Putamen (tissue), 1 donor: ENCODE measurements around the gene SERP2.
"Not testable (repeated sequence)": the region's sequence is repeated elsewhere in the genome, so short reads cannot be mapped to it uniquely, and the experiment has no call there.

Experiments
- DNase-seq: peaks from one replicate; pipeline ENCODE4 v3.0.0-alpha.2; 2016; ENCODE audit warnings: low spot score

Gene SERP2

DNA sequence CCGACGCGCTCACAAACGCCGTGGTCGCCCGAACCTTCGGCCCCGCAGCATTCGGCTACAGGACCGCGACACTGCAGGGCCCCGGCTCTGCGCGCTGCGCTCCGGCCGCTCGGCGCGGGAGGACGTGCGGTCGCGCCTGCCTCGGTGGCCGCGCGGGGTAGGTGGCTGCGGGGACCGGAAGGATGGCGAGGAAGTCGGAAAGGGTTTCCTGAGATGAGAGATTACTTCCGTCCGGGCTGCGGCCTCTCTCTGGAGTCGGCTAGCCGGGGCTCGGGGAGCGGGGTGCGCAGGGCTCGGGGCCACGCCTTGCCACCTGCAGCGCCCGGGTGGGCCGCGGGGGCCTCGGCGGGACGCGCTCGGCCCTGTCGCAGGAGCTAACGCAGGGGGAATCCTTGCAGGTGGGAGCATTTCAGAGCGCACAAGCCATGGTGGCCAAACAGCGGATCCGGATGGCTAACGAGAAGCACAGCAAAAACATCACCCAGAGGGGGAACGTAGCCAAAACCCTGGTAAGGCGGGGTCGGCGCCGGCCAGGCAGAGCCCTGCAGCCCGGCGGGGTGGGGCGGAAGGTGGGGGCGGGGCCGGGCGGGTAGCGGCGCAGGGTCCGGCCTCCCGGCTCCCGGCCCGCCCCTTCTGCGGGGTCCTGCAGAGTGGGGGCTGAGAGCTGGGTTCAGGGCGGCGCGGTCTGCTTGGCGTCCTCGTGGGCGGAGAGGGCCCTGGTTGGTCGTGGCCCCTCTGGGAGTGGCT, at the start of gene SERP2:
Gene SERP2 (plus strand): TSS at position 224 of the 747 bp plus-strand sequence. CDS start 202 bp downstream, at position 426.
- DNase-seq, result peak; percentile 50

DNA sequence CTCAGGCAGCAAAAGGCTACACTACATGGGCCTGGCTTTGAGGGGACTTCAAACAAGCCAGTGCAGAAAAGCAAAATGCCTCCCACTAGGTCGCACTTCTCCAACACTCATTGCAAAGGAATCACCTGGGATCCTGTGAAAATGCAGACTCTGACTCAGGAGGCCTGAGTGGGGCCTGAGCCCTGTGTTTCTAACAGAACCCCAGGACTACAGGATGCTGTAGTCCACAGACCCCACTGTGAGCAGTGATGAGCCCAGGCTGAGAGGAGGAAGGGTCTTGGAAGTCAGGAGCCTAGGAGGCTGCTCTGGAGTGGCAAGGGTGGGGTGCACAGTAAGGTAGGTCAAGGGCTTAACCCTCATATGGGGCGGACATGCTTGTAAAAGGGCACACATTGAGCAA, 46.7 kb upstream of the SERP2 start:
- DNase-seq, result no peak

DNA sequence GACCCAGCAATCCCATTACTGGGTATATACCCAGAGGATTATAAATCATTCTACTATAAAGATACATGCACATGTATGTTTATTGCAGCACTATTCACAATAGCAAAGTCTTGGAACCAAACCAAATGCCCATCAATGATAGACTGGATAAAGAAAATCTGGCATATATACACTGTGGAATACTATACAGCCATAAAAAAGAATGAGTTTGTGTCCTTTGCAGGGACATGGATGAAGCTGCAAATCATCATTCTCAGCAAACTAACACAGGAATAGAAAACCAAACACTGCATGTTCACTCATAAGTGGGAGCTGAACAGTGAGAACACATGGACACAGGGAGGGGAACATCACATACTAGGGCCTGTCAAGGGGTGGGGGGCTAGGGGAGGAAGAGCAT, 44.6 kb upstream of the SERP2 start:
- not testable (repeated sequence) for DNase-seq

DNA sequence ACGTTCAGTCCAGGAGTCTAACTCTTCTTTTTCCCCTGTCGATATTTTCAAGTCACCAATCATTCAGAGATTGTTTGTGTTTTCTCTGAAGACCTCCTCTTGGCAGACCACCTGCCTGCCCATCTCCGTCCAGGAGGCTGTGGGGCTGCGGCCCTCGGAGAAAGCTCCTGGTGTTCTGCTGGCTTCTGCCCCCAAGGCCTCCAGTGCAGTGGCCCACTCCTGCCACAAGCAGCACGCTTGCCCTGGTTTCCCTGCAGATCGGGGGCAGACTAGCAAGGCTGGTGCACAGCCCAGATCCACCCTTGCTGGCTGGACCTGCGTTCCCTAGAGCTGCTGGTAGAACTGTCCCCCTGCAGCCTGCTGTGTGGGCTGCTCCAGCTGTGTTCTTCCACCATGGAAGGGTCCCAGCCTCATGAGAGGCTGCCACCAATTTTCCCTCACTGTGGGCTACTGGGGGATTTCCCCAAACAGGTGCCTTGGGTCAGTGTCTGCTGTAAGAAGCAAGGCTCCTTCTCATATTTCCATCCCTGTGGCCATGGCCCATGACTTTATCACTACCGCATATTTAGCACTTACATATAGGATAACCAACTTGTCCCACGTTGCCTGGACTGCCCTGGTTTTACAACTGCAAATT, 43.6 kb upstream of the SERP2 start:
- DNase-seq, result no peak

DNA sequence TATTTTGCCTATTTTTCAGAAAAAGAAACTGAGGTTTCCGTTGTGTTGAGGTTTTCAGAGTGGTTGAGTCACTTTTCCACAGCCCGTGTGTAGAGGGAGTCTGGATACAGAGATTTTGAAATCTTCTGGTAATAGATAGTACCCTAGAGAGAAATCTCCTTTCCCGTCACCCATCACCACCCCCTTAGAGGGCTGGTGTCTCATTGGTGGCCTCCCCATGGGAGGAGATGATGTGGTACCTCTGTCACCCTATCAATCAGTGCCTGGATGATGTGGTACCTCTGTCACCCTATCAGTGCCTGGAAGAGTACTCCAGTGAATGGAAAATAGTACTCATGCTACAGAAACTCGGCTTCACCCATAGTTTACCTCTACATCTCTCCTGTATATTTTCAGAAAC, 42.2 kb upstream of the SERP2 start:
- DNase-seq, result no peak

DNA sequence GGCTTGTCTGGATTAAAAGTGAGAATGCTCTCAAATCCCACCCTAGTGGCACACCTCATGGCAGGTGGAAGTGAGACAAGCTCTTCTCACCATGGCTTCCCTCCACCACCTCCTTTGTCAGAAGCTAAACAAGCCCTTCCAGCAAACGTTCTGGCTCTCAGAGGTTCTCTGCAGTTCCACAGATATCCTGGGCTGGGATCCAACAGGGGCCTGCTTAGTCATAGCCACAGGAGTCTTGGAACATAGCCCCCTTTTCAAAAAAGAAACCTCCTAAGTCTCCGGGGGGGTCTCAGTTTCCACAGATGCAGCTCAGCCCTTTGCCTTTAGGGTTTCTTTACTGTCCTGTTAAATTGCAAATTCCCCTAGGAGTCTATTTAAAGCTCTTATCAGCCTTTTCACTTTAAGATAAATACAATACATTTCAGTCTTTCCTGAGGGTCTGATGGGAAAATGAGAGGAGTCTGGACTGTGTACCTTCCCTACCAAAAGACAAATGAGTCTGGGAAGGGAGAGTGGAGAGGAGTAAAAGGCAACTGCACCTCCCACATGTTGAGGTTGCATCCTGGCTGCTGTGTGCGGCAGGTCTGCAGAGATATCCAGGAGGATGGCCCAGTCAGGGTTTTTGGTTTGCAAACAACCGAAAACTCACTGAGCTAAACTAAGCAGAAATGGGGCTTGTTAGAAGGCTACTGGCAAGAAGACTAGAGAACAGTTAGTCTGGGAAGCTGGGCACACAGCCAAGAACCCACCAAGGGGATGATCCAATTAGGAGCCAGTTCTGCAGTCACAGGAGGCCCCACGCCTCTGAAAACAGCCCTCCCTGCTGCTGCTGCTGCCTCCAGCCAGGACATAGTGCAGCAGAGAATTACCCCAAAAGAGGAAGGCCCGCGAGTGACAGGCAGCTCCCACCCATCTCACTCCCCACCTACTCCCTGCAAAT, 41.4 kb upstream of the SERP2 start:
- peak; percentile 22 for DNase-seq

DNA sequence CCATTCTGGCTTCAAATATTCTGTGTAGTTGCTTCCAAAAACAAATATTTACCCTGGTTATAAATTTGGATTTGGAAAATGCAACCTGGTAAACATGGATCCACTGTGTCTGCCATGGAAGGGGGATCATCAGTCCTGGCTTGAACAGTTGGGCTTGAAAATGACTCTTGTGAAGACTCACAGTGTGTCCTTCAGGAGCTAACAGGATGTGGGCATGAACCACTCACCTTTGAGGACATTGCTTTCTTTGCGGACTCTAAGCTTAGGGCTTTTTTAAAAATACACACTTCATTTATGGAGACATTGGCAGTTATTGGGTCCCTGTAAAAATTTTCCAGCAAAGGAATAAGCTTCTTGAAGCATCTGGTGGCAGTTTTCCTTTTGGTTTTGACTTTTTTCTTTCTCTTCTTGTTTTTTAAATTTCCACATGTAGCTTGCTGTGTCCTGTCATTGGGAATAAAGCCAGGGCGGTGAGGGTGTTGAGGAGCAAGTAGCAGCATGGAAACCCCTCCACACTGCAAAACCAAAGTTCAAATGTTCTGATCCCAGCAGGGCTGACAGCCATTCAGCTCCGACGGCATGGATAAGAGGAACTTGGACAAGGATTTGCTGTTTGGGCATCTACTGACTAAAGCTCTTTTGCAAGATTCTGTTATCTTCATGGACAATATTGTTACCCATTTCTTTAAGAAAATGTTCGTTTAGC, 39.5 kb upstream of the SERP2 start:
- no peak for DNase-seq

DNA sequence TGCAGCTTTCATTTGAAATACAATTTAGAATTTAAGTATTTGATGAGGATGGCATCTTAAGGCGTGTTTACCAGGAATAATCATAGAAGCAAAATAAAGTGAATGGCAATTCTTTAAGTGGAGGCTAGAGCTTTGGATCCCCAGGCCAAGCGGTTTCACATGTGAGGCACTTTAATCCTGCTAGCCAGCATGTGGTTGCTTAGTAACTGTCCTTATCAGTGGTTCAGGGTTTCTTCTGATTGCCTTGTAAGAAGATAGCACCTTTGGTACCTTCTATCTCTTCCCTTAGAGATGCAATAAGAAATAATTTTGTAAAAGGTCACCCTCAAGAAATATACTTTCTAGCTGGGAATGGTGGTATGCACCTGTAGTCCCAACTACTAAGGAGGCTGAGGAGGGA, 38.9 kb upstream of the SERP2 start:
- no peak for DNase-seq

DNA sequence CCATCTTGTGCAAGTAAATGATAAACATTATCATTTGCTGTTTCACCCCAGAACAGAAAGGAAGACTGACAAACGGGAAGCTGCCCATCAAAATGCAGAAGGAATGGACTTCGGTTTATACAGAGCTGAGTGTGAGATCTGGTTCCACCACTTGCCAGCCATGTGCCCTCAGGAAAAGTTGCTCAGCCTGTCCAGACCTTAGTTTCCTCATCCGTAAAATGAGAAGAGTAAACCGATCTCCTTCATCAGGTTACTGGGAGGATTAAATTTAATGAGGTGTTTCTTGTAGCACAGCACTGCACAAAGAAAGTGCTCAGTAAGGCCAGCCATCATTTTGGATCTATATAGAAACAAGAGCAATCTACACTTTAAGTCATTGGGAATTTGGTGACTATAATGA, 36.7 kb upstream of the SERP2 start:
- no peak for DNase-seq

DNA sequence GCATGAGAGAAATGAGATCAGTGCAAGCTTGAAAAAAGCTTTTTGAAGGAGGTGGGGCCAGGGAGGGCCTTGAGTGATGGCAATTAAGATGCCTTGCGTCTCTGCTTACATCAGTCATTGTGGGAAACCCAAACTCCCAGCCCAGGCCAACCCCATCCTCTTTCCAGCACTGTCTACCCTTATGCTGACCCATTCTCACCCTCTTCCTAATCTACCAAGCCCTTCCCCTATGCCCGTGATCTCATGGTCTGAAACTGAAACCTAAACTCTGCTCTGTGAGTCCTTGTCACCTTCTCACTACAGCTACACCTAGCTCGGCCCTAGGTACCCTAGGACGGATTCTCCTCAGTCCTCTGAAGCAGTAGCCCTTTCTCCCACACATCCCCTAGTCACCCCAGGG, 36.0 kb upstream of the SERP2 start:
- no peak for DNase-seq

DNA sequence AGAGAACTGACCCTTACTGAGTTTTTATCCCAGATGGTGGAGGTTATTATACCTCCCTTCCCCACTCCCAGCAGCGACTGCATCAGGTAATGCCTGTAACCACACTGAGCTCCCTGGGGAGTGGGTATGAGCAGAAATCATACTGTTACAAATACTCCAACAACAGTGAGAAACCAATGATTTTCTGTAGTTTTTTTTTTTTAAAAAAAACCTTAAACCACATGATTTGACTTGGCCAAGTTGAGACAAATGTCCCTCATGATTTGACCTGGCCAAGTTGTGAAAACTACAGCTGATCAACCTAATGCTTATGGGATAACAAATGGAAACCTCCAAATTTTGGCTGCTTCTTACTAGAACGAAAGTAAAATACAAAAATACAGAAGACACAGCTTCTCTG, 33.1 kb upstream of the SERP2 start:
- no peak for DNase-seq

DNA sequence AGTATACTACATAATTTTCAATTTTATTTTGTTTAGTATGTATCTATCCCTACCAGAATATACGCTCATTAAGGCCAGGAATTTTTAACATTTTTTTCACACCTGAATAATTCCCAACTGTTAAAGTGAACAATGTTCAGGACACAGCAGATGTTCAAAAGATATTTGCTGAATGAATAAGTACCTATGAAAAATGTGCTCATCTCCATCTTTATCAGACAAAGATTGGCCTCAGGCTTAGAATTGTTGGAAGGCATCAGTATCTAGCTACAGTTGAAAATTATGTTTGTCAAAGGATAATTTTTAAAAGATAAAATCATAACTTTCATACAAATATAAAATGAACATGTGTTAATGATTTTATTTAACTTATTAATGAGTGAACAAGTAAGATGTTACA, 30.9 kb upstream of the SERP2 start:
- no peak for DNase-seq

DNA sequence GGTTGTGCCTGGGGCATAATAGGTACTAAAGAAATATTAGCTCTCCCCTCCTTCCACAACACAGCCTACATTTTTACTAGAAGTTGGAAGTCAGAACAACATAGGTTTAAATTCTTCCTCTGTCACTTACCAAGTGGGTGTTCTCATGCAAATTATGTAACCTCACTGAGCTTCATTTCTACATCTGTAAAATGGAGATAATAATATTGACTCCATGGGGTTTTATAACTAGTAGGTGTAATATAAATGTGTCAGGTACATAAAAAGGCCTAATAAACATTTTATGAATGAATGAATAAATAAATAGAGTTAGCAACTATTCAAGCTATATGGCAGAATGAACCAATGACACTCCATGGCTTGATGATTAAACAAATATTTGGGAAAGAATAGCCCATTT, 27.1 kb upstream of the SERP2 start:
- no peak for DNase-seq

DNA sequence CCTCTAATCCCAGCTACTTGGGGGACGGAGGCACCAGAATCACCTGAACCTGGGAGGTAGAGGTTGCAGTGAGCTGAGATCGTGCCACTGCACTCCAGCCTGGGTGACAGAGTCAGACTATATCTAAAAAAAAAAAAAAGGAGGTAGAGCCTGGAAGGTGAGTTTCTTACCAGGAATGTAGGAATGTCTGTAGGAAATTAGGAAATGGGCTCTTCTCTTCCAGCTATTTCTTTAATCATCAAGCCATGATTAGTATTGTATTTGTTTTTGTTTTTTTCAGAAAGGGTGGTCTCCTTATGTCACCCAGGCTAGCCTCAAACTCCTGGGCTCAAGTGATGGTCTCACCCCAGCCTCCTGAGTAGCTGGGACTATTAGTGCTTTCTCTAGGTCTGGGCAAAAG, 26.3 kb upstream of the SERP2 start:
- no peak for DNase-seq

DNA sequence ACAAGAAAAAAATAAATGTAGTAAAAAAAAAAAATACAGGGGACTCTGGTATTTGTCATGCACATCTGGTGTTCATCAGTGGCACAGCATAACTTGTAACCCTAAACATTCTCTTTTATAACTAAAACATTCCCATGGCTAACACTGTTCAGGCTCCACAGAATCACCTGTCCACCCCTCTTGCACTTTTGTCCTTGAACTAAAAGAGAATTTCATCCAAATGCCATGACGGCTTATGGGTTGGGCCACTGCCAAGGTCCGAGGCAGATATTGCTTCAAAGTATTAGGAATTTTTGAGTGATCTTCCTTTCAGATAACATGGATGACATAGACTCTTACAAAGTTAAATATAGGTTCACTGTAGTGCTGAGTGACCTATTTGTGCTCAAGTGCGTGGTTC, 25.7 kb upstream of the SERP2 start:
- no peak for DNase-seq

DNA sequence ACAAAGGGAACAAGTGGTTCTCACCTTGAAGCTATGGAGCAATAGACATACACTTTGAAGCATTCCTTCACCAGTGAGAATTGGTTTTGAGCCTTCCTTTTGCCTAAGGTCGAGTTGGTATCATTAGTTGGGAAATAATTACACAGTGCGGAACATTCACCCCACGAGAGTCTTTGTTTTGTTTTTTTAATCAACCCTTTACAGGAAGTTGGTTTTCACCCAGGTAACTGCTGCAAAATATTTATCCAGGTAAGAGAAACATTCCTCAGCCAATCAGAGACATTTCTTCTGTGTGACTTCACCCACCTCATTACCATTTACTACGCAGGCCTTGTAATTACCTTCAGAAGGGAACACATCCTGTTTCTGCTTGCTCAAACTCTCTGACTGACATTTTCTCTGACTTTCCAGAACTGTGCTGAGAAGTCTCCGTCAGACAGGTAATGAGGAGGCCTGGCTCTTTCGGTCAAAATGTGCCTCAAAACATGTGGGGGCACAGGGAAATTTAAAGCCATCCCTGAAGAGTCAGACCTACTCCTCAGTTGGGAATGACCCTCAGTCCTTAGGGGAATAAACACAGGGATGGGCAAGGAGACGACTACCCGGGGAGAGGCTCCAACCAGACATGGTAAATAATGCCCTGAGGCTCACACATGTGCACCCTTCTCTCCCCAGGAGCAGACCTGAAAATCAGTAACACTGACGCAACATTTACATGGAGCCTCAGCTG, 22.7 kb upstream of the SERP2 start:
- no peak for DNase-seq

DNA sequence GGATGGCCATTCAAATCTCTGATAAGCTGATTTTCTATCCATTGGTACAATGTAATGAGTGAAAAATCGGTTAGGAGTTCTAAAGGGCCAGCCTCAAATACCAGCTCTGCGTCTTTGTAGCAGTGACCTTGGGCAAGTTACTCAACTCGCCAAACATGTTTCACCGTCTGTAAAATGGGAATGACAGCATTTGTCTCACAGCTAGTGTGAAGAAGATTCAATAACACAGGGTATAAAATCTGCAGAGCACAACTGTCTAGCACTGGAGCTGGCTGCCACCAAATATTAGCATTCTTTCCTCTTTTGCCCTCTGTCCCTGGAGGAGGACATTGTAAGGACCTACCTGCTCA, 22.1 kb upstream of the SERP2 start:
- no peak for DNase-seq

DNA sequence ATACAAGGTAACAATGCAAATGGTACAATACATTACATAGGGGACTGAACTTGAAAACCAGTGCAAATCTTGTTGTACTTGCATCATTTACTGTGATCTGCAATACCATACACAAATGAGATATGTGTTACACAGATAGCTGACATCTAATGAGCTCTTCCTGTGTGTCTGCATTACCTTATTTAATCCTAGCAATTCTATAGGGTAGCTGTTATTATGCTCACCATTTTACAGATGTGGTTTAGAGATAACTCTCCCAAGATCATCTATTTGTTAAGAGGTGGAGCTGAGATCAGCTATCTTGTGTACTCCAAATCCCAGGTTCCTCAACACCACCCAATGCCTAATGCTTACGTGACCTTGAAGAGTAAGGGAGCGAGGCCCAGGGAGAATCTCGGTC, 21.4 kb upstream of the SERP2 start:
- DNase-seq, result no peak

DNA sequence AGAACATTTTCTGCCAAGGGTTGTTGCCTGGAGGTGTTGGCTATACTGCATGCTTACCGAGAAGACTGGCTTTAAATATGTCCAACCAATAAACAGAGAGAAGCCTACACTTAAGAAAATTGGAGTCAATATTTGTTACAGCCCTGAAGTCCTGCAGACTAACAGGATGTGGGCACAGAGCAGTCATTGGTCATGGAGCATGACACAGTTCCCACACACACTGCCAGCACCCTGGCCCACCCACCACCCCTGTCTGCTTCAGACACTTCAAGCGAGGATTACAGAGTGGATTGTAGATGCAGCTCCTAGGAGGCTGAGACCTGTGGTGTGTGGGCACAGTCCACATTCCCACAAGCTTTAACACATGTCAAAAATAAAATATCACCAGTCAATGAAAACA, 21.0 kb upstream of the SERP2 start:
- DNase-seq, result no peak

DNA sequence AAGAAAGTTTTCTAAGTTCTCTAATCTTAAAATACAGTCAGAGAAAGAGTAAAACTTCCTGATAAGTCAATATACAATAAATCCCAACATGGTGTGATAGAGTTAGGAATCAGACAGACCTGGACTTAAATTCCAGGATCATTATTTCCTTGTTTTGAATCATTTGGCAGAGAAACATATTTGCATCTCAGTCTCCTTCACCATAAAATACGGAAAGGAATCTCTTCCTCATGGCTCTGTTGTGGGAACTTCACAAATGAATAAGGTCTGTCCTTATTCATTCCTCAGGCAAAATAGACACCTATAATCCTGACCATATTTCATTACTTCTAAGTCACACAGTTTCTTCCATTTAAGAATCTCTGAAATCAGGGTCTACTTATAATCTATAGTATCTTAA, 19.3 kb upstream of the SERP2 start:
- no peak for DNase-seq

DNA sequence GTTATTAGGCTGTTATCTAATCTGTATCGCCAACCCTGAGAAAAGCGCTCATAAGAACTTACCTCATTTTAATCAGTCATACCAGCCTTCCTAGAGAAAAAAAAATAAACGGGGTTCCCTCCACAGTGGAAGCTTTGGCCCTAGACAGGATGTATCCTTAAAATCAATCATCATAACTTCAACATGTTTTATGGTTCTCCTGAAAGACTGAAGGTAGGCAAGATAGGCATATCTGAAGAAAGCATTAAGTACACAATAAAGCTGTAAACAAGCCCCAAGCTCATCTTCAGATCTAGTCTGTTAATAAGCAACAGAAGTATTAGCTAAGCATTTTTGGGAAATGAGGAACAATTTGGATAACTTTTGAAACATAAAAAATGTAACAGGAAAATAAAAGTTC, 18.7 kb upstream of the SERP2 start:
- no peak for DNase-seq

DNA sequence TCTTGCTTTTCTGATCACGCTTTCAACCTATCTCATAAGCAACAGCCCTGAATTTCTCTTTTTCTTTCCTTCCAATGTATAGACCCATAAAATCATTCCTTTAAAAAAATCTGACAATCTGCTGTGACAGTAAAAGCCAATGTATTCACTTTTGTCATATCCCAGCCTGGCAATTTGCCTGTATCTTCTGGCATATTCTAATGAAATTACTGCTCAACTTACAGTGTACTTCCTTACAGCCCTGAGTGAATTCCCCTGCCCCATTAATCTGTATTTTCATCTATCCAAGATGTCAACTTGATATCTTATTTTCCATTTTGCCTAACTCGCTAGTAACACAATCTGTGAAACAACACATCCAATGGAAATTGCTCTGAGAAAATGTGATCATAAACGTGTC, 18.0 kb upstream of the SERP2 start:
- DNase-seq, result no peak
